SH-SY5Y (cell line): Measurements from ENCODE around the gene FBXO22.

Experiments used
- GATA2 ChIP-seq: IDR thresholded peaks from 2 replicates; pipeline ENCODE4 v1.6.1; 2011; ENCODE audit warnings: mild to moderate bottlenecking, low read depth, low read length
- GATA3 ChIP-seq: IDR thresholded peaks from 2 replicates; pipeline ENCODE4 v1.6.1; 2011; ENCODE audit warnings: low read depth, mild to moderate bottlenecking, low read length, moderate library complexity

- TF ChIP-seq GATA2, result no peak
- TF ChIP-seq GATA3, result no peak
Measured at GRCh38 chr15:75925440-75925839, 21.8 kb downstream of the FBXO22 start.
